ENCODE data around the gene RREB1.
"Not testable (repeated sequence)": the region's sequence is repeated elsewhere in the genome, so short reads cannot be mapped to it uniquely, and the experiment has no call there.

RREB1 gene

DNA sequence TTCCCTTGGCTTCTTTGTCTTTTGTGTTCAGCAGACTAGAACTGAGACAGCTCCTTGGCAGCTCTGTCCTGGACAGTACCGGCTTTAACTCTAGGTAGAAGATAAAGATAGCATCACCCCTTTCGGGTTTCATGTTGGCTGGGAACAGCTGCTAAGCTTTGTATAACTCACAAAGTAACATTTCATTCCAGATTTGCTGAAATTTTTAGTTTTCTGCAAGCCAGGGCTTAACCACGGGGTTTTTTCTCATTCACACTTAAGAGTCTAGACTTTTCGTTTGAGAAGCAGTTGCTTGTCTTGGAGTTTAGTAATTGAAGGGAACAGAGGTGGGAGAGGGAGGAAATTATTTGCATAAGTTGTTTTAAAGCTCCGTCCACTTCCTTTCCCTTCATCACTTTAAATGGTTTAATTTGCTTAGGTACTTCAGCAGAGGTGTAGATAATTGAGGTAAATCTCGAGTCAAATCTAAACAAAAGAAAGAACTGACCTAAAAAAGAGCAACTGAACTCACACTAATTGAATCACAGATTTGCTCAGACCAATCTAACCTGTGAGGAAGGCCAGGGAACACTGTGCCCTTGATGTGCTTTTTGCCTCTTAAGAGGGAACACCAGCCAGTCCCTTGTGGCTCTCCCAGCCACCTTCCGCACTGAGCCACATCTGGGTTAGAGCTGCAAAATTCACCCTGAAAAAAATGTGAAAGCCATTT, 48.3 kb downstream of the RREB1 start (continued):
- TF ChIP-seq ZNF140 (tag by site-specific recombination; IDR thresholded peaks at IDR 0.05) (no peak), ZNF341 (tag by site-specific recombination; IDR thresholded peaks at IDR 0.05; ENCODE audit: low read depth) (peak; percentile 82)

DNA sequence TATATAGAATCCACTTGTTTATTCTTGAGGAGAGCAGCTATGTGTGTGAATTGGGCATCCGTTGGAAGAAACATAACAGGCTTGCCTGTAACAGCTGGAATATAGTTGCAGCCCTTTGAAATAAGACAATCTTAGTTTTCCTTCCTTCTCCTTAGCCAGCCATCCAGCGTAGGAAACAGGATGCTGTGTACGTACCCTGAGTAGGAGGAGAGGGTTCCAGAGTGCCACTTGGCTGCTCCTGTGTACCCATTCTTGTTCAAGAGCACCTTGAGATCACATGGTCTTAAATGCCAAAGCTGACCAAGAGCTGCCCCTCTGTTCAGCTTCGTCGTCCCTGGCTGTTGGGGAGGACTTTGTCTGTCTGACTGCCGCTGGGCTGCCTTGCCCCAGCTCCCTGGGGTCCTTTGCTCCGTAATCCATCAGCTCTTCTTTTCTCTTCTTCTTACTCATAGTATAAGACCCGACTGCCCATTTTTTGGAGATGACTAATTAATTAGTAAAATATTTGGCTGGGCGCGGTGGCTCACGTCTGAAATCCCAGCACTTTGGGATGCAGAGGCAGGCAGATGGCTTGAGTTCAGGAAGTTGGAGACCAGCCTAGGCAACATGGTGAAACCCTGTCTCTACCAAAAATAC, 49.0 kb downstream of the RREB1 start:
- H3K4me1 ChIP-seq (ENCODE audit: control insufficient read depth, insufficient read depth, low read length): peaks cover 22% of the 10 kb centered on the region

GRCh38 chr6:7157307-7157706, 49.5 kb downstream of the RREB1 start:
- peaks cover 24% of the 10 kb centered on the region for H3K4me1 ChIP-seq (ENCODE audit: control insufficient read depth, insufficient read depth, low read length)
- H3K27ac ChIP-seq (ENCODE audit: extremely low read depth, low read depth, low read length); H3K36me3 ChIP-seq (ENCODE audit: control insufficient read depth in 2 of 2, insufficient read depth in 1 of 2, low read length in 2 of 2); H3K9me3 ChIP-seq (ENCODE audit: control insufficient read depth, insufficient read depth, low read depth, low read length); POLR2A ChIA-PET; H3K4me3 ChIP-seq (ENCODE audit: low read depth, low read length): not testable (repeated sequence)
- CTCF ChIA-PET: interaction anchor here (0.5 kb wide), 1 partner anchor 26 kb away, joined by 4 read pairs; no protein-coding TSS in a partner anchor
- peak; percentile 90 for TF ChIP-seq ZNF121 (tag by site-specific recombination; IDR thresholded peaks at IDR 0.05)
- TF ChIP-seq, protein P1, sequence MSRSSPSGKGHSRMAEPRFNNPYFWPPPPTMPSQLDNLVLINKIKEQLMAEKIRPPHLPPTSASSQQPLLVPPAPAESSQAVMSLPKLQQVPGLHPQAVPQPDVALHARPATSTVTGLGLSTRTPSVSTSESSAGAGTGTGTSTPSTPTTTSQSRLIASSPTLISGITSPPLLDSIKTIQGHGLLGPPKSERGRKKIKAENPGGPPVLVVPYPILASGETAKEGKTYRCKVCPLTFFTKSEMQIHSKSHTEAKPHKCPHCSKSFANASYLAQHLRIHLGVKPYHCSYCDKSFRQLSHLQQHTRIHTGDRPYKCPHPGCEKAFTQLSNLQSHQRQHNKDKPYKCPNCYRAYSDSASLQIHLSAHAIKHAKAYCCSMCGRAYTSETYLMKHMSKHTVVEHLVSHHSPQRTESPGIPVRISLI (tag by site-specific recombination; IDR thresholded peaks at IDR 0.05): 0 out of 2 replicates have a peak, but pooled peaks have one; percentile 13

More for the DNA sequence above, 49.0 kb downstream of the RREB1 start:
- ChIA-PET CTCF (interaction anchor here (0.8 kb wide), 1 partner anchor 42 kb away, joined by 3 read pairs; no protein-coding TSS in a partner anchor), POLR2A (interaction anchor here (1.3 kb wide), 1 partner anchor 16 kb away, joined by 3 read pairs; no protein-coding TSS in a partner anchor)
- Histone ChIP-seq H3K36me3 (ENCODE audit: control insufficient read depth in 2 of 2, insufficient read depth in 1 of 2, low read length in 2 of 2) (no peaks in the 10 kb centered on the region; a peak in 1 of 3 replicates), H3K9me3 (ENCODE audit: control insufficient read depth, insufficient read depth, low read depth, low read length) (no peaks in the 10 kb centered on the region), H3K27ac (ENCODE audit: extremely low read depth, low read depth, low read length) (no peak overlapping the region), H3K4me3 (ENCODE audit: low read depth, low read length) (no peak overlapping the region)
- TF ChIP-seq HOXD13 (CRISPR knock-in tag; IDR thresholded peaks at IDR 0.05; ENCODE audit: borderline replicate concordance) (no peak), ZNF24 (tag by site-specific recombination; IDR thresholded peaks at IDR 0.05) (no peak), ZNF2 (tag by site-specific recombination; IDR thresholded peaks at IDR 0.05) (no peak), ZNF510 (tag by site-specific recombination; IDR thresholded peaks at IDR 0.05; ENCODE audit: insufficient replicate concordance) (no peak), ZNF658 (tag by site-specific recombination; IDR thresholded peaks at IDR 0.05) (no peak), ZNF555 (tag by site-specific recombination; conservative IDR thresholded peaks at IDR 0.05) (no peak), ZNF112 (tag by site-specific recombination; IDR thresholded peaks at IDR 0.05) (no peak), KLF9 (tag by site-specific recombination; IDR thresholded peaks at IDR 0.05; ENCODE audit: low read depth) (no peak), ZSCAN23 (tag by site-specific recombination; IDR thresholded peaks at IDR 0.05) (no peak)
- TF ChIP-seq, protein P2, sequence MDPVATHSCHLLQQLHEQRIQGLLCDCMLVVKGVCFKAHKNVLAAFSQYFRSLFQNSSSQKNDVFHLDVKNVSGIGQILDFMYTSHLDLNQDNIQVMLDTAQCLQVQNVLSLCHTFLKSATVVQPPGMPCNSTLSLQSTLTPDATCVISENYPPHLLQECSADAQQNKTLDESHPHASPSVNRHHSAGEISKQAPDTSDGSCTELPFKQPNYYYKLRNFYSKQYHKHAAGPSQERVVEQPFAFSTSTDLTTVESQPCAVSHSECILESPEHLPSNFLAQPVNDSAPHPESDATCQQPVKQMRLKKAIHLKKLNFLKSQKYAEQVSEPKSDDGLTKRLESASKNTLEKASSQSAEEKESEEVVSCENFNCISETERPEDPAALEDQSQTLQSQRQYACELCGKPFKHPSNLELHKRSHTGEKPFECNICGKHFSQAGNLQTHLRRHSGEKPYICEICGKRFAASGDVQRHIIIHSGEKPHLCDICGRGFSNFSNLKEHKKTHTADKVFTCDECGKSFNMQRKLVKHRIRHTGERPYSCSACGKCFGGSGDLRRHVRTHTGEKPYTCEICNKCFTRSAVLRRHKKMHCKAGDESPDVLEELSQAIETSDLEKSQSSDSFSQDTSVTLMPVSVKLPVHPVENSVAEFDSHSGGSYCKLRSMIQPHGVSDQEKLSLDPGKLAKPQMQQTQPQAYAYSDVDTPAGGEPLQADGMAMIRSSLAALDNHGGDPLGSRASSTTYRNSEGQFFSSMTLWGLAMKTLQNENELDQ (tag by site-specific recombination; IDR thresholded peaks at IDR 0.05; ENCODE audit: low read depth): no peak
